PFSK-1 (cell line): ENCODE measurements around the gene INHBB.

Source experiments
- POLR2AphosphoS5 ChIP-seq: IDR thresholded peaks from 2 replicates; pipeline ENCODE4 v1.6.1; 2012; ENCODE audit warnings: low read depth, mild to moderate bottlenecking, control low read depth, low read length, moderate library complexity
- SIN3A ChIP-seq: IDR thresholded peaks from 2 replicates; pipeline ENCODE4 v1.6.1; 2012; ENCODE audit warnings: mild to moderate bottlenecking, low read length, moderate library complexity, borderline replicate concordance; ENCODE audit not compliant: insufficient read depth
- TAF1 ChIP-seq: IDR thresholded peaks from 2 replicates; pipeline ENCODE4 v1.6.1; 2012; ENCODE audit warnings: low read length, control low read depth, borderline replicate concordance; ENCODE audit not compliant: insufficient read depth

DNA sequence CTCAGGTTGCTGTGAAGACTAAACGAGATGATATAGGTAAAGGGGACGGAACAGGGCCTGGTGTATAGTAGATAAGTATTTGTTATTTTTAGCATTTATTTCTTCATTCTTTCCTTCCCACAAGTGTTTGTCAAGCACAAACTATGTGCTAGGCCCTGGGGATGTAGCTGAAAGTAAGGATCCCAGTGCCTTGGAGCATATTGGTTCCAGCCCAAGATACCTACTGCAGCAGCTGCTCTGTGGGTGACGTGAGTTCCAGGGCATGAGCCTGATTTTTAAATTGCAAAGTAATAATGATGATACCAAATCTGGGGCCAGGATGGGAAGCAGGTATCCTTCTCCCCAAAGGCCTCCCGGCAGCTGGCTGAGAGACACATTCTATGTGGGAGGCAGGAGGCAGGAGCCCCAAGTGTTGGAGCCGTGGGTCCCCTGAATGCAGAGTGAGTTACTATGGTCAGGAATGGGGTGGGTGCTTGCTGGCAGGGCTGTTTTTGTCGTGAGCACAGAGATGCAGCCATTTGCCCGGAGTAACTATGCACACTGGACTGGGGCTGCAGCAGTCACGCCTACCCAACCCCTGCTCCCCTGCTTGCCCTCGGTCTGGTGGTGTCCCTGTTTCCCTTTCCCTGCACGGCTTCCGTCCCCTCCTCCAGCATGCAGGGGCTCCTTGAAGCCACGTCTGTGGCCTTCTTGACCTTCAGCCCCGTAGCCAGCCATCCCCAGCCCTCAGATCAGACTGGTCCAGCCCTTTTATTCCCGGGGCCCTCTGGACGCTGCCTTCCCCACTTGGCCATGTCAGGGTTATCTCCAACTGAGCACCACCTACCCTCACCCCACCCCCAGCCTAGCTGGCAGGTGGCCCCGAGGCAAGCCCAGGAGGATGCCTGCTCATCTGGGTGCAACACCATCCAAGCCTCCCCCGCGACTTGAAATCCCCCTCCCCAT, 52.4 kb downstream of the INHBB start:
- TF ChIP-seq POLR2AphosphoS5 (no peak), SIN3A (no peak), TAF1 (no peak)
